Stimulated activated CD4-positive, alpha-beta T cell treated with anti-CD3 and anti-CD28 coated beads, TNF-alpha, amount 100 ng/mL, for 4 hours (primary cell): ENCODE results near the gene SCFD2.
"Not testable (repeated sequence)": the region's sequence is repeated elsewhere in the genome, so short reads cannot be mapped to it uniquely, and the experiment has no call there.

Experiments
- DNase-seq, 3 experiments: peaks; one replicate each; pipeline ENCODE4 v3.0.0-alpha.2; 2020; ENCODE audit warnings: low read depth in 3 of 3

The SCFD2 gene

GRCh38 chr4:53365486-53366300 is at the start of gene SCFD2:
TSS of gene SCFD2 (minus strand) at chr4:53366061.
- peak; percentile 83 to 95 (median 91) for DNase-seq

GRCh38 chr4:53409479-53409878 is 43.6 kb upstream of the SCFD2 start:
- DNase-seq, result not testable (repeated sequence)

GRCh38 chr4:53380221-53380620 is 14.4 kb upstream of the SCFD2 start:
- DNase-seq, result no peak

- no peak for DNase-seq
Observed at GRCh38 chr4:53378171-53378482, 12.3 kb upstream of the SCFD2 start.

- DNase-seq, result peak; percentile 94 to 95 (median 94)
Observed at GRCh38 chr4:53377319-53378170, 11.7 kb upstream of the SCFD2 start, which contains the start of gene FIP1L1. TSS of gene FIP1L1 (plus strand) at chr4:53377641. CDS start at chr4:53377839, 198 bp downstream.

- no peak for DNase-seq
Observed at GRCh38 chr4:53376900-53377299, 11.0 kb upstream of the SCFD2 start.

- no peak for DNase-seq
Observed at GRCh38 chr4:53374777-53375258, 9.0 kb upstream of the SCFD2 start.

GRCh38 chr4:53371843-53372521 is 6.1 kb upstream of the SCFD2 start:
- DNase-seq, result no peak

- no peak for DNase-seq
Observed at GRCh38 chr4:53371049-53371448, 5.2 kb upstream of the SCFD2 start.

GRCh38 chr4:53367721-53368120 is 1.9 kb upstream of the SCFD2 start:
- no peak for DNase-seq

- DNase-seq, result no peak
Observed at GRCh38 chr4:53366301-53366716, 448 bp upstream of the SCFD2 start.

GRCh38 chr4:53365121-53365485 is 758 bp downstream of the SCFD2 start:
- peak in 2 of 3 experiments; percentile 1 to 7 for DNase-seq

GRCh38 chr4:53364624-53365023 is 1.2 kb downstream of the SCFD2 start:
- no peak for DNase-seq

- DNase-seq, result no peak
Observed at GRCh38 chr4:53362093-53362492, 3.8 kb downstream of the SCFD2 start.

- no peak for DNase-seq
Observed at GRCh38 chr4:53361451-53361850, 4.4 kb downstream of the SCFD2 start.

GRCh38 chr4:53355930-53356521 is 9.8 kb downstream of the SCFD2 start:
- no peak for DNase-seq

- DNase-seq, result no peak
Observed at GRCh38 chr4:53354012-53354722, 11.7 kb downstream of the SCFD2 start.

GRCh38 chr4:53349091-53349491 is 16.8 kb downstream of the SCFD2 start:
- DNase-seq, result no peak

GRCh38 chr4:53348046-53348445 is 17.8 kb downstream of the SCFD2 start:
- DNase-seq, result no peak

- DNase-seq, result no peak
Observed at GRCh38 chr4:53346920-53347852, 18.7 kb downstream of the SCFD2 start.
